T-helper 22 cell (primary cell): Measurements from ENCODE around the gene CLIC4.
"Not testable (repeated sequence)": the region's sequence is repeated elsewhere in the genome, so short reads cannot be mapped to it uniquely, and the experiment has no call there.

Source experiments
- DNase-seq: peaks from one replicate; pipeline ENCODE4 v3.0.0-alpha.2; 2020; ENCODE audit warnings: low read depth

The CLIC4 gene

GRCh38 chr1:24775348-24775747 lies 30.1 kb downstream of the CLIC4 start:
- DNase-seq = no peak

DNA sequence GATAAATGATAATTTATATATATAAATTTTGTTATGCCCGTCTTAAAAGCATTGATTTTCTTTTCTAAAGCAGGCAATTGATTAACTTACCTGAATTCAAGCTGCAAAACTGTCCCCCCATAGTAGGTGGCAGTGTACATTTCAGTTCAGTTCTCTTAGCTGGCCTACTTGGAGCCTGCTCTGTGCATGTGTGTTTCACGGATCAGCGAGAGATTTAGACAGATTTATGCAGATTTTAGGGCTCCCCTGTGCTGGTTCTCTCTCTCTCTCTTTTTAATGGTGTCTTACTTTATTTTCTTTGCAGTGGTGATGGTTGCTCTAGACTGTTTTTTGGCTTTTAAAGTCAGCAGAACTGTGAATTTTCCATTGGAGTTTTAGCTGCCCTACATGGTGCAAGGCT lies 30.7 kb downstream of the CLIC4 start:
- no peak for DNase-seq

- no peak for DNase-seq
Observed at GRCh38 chr1:24776821-24777220, 31.6 kb downstream of the CLIC4 start.

GRCh38 chr1:24778141-24778540 lies 32.9 kb downstream of the CLIC4 start:
- DNase-seq = no peak

GRCh38 chr1:24779199-24779598 lies 34.0 kb downstream of the CLIC4 start:
- not testable (repeated sequence) for DNase-seq

- DNase-seq = no peak
Observed at GRCh38 chr1:24779689-24780464, 34.6 kb downstream of the CLIC4 start.

- DNase-seq = not testable (repeated sequence)
Observed at GRCh38 chr1:24780626-24781025, 35.4 kb downstream of the CLIC4 start.

GRCh38 chr1:24782689-24783088 lies 37.4 kb downstream of the CLIC4 start:
- DNase-seq = no peak

DNA sequence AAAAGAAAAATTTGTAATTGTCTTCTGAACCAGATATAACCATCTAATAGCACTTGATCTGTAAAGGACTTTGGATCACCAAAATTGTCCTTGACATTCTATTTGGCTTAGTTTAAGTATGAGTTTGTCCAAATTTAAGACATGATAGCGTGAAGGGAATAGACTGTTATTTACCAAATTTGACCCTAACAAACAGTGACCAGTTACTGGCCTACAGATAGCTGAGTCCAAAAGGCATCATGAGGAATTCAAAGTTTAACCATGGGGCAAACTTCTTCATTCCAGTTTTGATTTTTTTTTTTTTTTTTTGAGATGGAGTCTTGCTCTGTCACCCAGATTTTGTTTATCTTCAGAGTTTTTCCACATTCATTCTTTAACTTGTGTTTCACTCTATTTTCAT lies 38.5 kb downstream of the CLIC4 start:
- DNase-seq = no peak

GRCh38 chr1:24786191-24786590 lies 40.9 kb downstream of the CLIC4 start:
- DNase-seq = no peak

DNA sequence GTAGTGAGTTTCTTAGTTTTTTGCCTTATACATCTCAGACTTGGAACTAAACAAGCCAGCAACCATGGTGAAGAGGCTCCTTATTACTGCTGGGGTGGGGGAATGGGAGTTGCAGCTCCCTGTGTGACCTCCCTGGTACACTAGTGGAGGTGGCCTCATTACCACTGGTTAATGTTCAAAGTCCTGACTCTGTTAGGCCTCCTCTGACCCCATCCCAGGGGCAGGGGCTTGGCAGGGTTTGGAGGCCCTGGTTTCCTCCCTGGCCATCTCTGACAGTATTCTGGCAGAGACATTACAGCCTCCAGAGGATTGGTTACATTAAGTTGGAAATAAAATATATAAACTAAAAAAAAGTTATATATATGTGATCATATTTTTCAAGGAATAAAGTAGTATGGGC lies 45.2 kb downstream of the CLIC4 start:
- DNase-seq = no peak

DNA sequence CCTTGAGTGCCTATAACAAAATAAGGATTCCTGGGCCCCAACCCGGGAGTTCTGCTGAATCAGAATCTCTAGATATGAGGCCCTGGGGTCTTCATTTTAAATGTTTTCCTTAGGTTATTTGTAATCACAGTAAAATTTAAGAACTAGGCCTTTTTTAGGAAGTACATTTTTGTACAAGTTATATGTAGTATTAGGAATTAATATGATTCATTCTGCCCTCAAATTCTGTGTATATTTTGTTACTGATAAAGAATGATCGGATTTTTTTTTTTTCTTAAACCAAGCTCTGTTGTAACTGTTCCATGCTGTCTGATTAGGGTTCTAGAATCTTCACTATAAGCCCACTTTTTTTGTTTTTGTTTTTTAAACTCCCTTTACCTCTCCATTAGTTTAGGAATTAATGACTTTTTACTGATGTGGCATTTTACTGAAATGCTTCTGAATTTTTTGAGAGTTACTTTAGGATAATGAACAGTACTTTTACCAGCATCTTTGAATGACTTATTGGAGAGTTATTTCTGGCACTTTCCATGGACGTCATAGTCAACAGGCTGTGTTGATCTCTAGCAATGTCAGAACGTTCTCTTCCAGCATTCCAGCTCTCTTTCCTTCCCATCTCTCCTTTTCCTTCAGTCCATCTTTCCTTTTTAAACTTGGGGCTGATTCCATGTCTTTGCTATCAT lies 48.3 kb downstream of the CLIC4 start:
- DNase-seq = no peak

DNA sequence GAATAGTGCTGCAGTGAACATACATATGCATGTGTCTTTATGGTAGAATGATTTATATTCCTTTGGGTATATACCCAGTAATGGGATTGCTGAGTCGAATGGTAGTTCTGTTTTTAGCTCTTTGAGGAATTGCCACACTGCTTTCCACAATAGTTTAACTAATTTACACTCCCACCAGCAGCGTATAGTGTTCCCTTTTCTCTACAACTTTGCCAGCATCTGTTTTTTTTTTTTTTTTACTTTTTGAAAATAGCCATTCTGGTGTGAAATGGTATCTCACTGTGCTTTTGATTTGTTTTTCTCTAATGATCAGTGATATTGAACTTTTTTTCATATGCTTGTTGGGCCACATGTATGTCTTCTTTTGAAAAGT lies 48.9 kb downstream of the CLIC4 start:
- DNase-seq = not testable (repeated sequence)

- DNase-seq = no peak
Observed at GRCh38 chr1:24795236-24795635, 50.0 kb downstream of the CLIC4 start.

GRCh38 chr1:24796524-24796923 lies 51.3 kb downstream of the CLIC4 start:
- DNase-seq = no peak

DNA sequence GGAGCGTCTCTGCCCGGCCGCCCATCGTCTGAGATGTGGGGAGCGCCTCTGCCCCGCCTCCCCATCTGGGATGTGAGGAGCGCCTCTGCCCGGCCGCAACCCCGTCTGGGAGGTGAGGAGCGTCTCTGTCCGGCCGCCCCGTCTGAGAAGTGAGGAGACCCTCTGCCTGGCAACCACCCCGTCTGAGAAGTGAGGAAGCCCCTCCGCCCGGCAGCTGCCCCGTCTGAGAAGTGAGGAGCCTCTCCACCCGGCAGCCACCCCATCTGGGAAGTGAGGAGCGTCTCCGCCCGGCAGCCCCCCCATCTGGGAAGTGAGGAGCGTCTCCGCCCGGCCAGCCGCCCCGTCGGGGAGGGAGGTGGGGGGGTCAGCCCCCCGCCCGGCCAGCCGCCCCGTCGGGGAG lies 54.0 kb downstream of the CLIC4 start:
- DNase-seq = not testable (repeated sequence)

- DNase-seq = no peak
Observed at GRCh38 chr1:24801176-24801575, 55.9 kb downstream of the CLIC4 start.

GRCh38 chr1:24803220-24803619 lies 58.0 kb downstream of the CLIC4 start:
- DNase-seq = no peak

DNA sequence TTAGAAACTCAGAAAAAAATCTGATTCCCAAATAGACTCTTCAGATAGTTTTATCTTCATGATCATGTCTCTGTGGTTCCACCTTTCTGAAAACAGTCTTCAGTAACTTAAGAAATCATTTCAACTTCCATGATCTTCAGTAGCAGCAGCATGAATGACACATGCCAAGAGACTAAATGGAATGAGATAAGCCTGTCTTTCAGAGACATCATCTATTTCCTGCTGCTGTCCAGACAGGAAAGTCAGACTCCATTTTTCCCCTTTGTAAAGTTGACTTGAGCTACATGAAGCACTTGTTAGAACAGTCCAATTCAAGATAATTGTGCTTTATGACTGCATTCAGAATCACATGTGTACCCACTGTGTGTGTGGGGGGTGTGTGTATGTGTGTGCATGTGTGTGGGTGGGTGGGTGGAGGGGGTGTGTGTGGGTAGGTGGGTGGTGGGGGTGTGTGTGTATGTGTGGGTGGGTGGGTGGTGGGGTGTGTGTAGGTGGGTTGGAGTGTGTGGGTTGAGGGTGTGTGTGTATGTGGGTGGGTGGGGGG lies 58.8 kb downstream of the CLIC4 start:
- DNase-seq = no peak

DNA sequence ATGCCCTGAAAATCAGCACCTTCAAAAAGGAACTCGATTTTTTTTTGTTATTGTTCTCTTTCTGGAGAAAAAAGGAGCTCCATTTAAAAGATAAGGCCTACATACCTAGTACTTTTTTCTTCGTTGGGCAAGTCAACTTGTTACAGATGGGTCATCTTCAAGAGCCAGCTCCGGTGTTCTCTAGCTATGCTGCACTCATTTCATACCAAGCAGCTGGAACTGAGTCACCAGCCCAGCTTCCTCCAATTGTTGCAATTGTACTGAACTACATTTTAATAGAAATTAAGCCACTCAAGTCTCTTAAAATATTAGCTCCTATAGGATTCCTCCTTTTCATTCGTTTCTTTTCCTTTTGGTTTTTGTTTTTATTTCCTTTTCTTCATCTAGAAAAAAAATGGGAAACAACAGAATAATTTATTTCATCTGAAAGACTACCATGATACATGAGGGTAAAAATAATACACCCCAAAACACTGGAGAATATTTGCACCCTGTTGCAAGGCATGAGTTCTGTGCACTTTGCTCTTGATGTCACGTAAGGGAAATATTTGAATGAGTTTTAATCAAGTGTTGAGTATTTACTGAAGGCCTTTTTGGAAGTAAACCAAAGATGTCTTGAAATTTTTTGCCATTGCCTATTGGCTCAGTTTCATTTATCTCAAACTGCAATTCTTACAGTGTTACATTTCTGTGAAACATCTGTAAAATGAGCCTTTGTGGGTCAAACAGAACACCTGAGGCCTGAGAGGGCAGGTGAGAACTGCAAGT lies 60.5 kb downstream of the CLIC4 start:
- DNase-seq = no peak

DNA sequence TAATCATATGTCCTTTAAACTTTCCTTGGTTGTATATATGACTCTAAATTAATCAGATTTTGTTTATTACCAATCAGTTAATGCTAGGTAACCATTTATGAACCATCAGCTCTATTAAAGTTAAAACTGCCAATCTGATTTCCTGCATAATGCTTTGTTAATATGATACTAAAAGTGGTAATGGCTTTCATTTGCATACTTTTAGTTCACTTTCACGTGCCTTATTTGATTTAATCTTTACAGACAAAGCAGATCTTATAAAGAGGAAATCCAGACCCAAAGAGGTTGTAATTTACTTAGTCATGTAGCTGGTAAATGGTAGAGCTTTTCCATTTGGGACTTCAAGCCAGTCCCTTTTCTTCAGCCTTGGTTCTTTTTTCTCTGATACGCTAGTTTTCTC lies 61.3 kb downstream of the CLIC4 start:
- DNase-seq = no peak

- not testable (repeated sequence) for DNase-seq
Observed at GRCh38 chr1:24811494-24811893, 66.2 kb downstream of the CLIC4 start.

GRCh38 chr1:24820221-24820620 lies 75.0 kb downstream of the CLIC4 start:
- not testable (repeated sequence) for DNase-seq
